Measurements from ENCODE around the gene ERRFI1.

Gene ERRFI1

DNA sequence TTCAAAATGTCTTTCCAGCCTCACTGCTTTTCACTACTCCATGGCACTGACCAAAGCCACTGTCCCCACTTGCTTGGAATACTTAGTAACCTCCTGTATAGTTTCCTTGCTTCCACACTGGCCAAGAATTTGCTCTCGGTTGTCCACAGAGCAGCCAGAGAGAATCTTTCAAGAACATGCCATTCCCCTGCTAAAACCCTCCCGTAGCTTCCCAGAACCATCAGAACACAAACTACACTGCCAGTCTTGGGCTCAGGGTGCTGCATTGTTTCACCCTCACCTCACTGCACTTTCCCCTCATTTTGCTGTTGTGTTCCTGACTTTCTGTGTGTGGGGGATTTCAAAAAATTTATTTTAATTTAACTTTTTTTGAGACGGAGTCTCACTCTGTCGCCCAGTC is 25.5 kb upstream of the ERRFI1 start:
- TF ChIP-seq GATA3 (IDR thresholded peaks at IDR 0.05; ENCODE audit: low read depth, low read length) (no peak), GATA2 (IDR thresholded peaks at IDR 0.05; ENCODE audit: low read depth, low read length) (no peak)

DNA sequence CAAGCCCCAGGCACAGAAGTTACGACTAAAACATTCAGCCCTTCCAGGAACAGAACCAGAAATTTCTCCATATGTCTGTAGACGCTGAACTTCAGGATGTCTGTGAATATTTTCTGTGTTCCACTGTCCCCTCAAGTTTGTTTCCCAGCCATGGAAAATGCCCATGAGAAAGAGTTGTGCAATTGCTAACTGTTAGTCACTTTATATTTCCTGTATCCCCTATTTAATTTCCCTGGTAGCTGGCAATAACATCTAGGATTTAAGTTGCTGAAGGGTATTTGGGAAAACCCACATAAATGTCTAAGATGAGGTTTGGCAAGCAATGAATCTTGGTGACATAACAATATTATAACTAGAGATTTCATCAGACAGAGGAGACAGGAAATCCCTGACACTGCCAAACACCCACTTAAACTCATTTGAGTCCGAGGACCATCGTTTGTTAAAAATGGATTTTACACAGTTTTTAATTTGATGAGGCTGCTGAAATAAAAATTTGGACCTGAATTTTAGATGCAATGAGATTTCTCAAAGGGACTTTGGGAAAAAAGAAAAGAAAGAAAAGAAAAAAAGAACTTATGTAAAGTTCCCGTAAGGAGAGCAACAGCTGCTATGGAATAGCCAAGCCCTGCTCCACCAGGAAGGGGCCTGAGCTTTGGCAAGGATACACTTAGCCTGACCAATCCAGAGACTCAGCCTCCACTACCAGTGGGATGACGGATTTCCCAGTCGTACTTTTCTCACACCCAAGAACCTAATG is 21.8 kb upstream of the ERRFI1 start:
- TF ChIP-seq GATA2 (IDR thresholded peaks at IDR 0.05; ENCODE audit: low read depth, low read length) = no peak
- TF ChIP-seq GATA3 (IDR thresholded peaks at IDR 0.05; ENCODE audit: low read depth, low read length) = no peak

DNA sequence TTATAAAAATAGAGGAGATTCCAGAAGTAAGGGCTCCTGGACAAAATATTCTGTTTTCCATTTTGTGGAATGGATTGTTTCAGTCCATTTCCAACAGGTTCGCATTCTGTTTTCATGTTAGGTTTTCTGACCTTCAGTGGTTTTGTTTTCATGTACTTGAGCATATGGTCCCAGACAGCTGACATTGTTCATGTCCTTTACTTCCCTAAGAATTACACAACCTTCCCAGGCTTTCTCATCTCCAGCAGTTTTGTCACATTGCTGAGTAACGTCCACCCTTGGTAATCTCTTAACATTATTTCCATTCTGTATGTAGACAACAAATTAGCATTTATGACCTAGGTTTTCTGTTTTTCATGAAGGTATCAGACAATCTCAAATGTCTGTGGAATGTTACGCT is 21.0 kb upstream of the ERRFI1 start:
- no peak for TF ChIP-seq GATA3 (IDR thresholded peaks at IDR 0.05; ENCODE audit: low read depth, low read length)
- no peak for TF ChIP-seq GATA2 (IDR thresholded peaks at IDR 0.05; ENCODE audit: low read depth, low read length)

DNA sequence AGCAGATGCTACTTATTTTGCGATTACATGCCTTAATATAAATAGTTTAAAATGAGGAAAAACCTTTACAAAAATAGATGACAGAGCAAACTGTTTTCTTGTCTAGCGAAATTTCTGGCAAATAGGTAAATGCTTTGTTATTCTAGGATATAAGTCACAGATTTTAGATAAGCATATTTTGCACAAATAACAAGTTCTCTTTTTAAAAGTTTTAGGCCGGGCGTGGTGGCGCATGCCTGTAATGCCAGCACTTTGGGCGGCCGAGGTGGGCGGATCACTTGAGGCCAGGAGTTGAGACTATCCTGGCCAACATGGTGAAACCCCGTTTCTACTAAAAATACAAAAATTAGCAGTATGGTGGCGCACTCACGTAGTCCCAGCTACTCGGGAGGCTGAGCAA is 20.3 kb upstream of the ERRFI1 start:
- TF ChIP-seq GATA2 (IDR thresholded peaks at IDR 0.05; ENCODE audit: low read depth, low read length) = no peak
- no peak for TF ChIP-seq GATA3 (IDR thresholded peaks at IDR 0.05; ENCODE audit: low read depth, low read length)

DNA sequence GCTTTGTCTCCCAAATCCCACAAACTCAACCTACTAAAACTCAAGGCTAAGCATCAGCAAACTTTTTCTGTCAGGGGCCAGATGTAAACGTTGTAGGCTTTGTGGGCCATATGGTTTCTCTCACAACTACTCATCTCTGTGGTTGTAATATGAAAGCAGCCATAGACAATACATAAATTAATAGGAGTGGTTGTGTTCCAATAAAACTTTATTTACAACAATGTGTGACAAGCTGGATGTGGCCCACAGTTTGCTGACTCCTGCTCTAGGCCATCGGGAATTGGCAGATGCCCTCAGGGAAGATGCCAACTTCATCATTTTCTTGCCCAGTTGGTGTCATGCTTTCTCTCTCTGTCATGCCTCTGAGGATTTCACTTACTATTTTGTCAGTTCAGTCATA is 17.5 kb upstream of the ERRFI1 start:
- TF ChIP-seq GATA3 (IDR thresholded peaks at IDR 0.05; ENCODE audit: low read depth, low read length) (no peak), GATA2 (IDR thresholded peaks at IDR 0.05; ENCODE audit: low read depth, low read length) (no peak)

DNA sequence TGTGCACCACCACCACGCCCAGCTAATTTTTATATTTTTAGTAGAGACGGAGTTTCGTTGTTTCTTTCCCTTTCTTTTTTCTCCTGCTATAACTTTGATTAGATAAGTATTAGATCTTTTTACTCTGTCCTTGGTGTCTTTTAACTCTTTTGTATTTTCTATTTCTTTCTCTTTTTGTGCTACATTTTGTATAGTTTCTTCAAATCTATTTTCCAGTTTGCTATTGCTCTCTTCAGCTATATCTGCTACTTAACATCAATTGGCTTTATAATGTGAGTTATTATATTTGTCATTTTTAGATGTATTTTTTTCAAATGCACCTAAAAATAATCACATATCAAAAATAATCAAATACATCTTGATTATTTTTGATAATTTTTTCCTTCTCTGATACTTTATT is 16.0 kb upstream of the ERRFI1 start:
- TF ChIP-seq GATA3 (IDR thresholded peaks at IDR 0.05; ENCODE audit: low read depth, low read length) (no peak), GATA2 (IDR thresholded peaks at IDR 0.05; ENCODE audit: low read depth, low read length) (no peak)

DNA sequence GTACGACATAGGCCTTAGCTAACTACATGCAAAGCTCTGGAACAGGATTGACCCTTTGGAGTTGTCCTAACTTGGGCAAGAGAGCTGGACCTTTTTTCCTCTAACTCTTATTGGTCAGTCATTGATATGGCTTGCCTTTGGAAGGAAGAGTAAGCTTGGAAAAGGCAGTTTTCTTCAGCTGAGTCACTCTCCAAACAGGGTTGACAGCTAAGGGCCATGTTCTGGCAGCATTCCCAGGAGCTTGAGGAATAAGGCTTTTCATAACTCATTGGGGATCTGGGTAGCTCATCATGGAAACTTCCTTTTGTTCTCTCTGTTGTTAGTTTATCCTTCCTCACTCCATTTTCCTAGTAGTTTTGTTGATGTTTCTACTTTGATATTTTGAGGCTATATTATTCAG is 14.5 kb upstream of the ERRFI1 start:
- no peak for TF ChIP-seq GATA3 (IDR thresholded peaks at IDR 0.05; ENCODE audit: low read depth, low read length)
- TF ChIP-seq GATA2 (IDR thresholded peaks at IDR 0.05; ENCODE audit: low read depth, low read length) = no peak

DNA sequence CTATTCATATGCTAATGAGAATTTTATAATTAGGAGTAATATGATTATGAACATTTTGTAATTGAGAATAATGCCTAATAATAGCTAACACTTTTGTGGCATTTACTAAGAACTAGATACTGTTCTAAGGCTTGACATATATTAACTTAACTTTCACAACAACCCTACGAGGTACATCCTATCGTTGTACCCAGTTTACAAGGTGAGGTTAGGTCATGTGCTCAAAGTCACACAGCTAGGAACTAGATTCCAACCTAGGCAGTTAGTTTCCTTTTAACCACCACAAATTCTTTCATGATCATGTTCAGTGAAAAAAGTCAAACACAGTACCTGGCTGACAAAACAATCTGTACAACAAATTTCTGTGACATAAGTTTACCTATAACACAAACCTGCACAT is 13.0 kb upstream of the ERRFI1 start:
- no peak for TF ChIP-seq GATA2 (IDR thresholded peaks at IDR 0.05; ENCODE audit: low read depth, low read length)
- no peak for TF ChIP-seq GATA3 (IDR thresholded peaks at IDR 0.05; ENCODE audit: low read depth, low read length)

DNA sequence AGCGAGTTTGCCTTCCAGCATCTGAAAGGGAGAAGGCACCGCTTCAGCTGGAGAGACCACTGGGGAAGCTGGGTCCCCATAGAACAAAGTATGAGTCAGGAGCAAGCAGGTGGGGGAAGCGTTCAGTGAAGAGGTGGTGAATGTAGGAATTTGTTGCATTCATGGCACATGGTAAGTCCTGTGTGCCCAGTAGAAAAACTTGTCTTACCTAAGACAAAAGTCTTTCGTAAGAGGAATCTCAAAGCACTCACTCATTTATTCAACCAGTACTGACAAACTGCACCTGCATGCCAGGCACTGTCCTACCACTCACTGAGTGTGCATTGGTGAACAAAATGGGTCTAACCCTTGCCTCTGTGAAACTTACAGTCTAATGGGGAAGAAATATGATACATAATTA is 9.2 kb upstream of the ERRFI1 start:
- TF ChIP-seq GATA2 (IDR thresholded peaks at IDR 0.05; ENCODE audit: low read depth, low read length) = no peak
- TF ChIP-seq GATA3 (IDR thresholded peaks at IDR 0.05; ENCODE audit: low read depth, low read length) = no peak

DNA sequence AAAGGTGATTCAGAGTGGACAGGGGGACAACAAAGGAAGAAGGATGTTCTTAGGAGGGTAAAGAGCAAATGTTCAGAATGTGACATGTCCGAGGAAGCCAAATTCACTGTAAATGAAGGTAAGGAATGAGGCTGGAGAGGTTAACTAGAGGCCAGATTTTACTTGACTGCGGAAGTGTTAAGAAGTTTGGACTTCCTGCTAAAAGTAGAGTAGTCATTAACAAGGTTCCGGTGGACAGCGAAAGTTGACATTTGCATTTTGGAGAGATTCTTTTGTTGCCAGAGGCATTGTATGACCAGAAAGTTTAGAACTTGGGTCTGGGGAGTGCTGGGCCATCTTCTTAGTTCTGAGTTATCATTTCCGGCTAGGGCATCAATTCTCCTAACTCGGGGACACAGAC is 7.2 kb upstream of the ERRFI1 start:
- TF ChIP-seq GATA2 (IDR thresholded peaks at IDR 0.05; ENCODE audit: low read depth, low read length) (no peak), GATA3 (IDR thresholded peaks at IDR 0.05; ENCODE audit: low read depth, low read length) (no peak)

DNA sequence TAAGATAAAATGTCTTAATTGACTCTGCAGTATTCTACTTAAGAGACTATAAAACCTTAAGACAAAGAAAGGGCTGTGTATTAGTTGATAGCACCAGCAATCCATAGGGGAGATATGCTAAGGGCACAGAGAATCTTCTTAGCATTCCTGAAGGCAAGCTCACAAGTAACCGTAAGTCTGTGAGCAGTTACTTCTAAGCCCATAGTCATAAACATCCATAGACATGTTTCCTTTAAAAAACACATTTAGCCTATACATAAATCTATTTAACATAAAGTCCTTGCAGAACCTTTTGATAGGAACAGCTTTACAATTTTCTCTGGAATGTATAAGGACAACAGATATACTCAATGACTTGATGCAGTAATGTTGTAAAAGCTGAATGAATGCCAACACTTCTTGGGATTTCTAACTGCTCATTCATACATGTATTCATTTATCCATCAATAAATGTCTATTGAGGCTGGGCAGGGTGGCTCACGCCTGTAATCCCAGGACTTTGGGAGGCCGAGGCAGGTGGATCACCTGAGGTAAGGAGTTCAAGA is 6.3 kb upstream of the ERRFI1 start:
- TF ChIP-seq GATA2 (IDR thresholded peaks at IDR 0.05; ENCODE audit: low read depth, low read length) = no peak

DNA sequence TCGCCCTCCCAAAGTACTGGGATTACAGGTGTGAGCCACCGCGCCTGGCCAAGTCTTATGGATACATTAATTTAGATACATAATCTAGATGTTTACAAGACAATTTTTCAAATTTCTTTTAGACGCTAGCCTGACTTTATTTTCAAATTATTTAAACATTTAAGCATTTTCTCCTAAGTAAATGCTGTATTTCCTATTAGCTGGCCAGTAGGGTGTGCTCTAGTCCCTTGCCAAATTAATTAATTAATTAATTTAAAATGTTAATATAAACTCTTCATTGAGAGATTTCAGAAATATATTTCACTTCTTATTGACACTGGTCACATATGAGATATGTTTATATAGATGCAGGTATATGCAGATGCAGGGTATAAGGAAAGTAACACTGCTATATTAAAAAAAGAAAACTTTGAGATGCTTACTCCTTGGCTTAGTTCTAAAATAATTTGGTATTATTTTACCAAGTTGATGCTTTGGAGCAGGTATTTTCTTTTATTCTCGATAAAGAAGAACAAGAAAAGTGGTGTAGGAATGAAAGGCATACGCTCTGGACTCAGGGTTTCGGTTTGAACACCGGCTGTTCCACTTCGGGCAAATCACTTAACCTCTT is 5.2 kb upstream of the ERRFI1 start:
- TF ChIP-seq GATA2 (IDR thresholded peaks at IDR 0.05; ENCODE audit: low read depth, low read length) (no peak), GATA3 (IDR thresholded peaks at IDR 0.05; ENCODE audit: low read depth, low read length) (no peak)

DNA sequence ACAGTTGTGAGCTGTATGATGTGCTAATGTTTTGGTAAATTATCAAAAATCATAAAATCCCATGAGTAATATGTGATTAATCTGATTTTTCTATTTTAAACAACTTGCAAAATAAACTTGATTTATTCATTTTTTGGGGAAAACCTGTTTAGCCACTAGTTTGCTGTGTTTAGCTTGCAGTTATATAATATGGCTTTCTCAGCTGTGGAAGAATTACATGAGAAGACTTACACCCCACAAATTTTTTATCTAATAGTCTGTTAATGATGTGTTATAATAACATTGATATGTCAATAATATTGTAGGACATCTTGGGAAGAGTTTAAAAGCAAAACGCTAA is 2.4 kb upstream of the ERRFI1 start:
- TF ChIP-seq GATA3 (IDR thresholded peaks at IDR 0.05; ENCODE audit: low read depth, low read length) = no peak
- TF ChIP-seq GATA2 (IDR thresholded peaks at IDR 0.05; ENCODE audit: low read depth, low read length) = no peak

DNA sequence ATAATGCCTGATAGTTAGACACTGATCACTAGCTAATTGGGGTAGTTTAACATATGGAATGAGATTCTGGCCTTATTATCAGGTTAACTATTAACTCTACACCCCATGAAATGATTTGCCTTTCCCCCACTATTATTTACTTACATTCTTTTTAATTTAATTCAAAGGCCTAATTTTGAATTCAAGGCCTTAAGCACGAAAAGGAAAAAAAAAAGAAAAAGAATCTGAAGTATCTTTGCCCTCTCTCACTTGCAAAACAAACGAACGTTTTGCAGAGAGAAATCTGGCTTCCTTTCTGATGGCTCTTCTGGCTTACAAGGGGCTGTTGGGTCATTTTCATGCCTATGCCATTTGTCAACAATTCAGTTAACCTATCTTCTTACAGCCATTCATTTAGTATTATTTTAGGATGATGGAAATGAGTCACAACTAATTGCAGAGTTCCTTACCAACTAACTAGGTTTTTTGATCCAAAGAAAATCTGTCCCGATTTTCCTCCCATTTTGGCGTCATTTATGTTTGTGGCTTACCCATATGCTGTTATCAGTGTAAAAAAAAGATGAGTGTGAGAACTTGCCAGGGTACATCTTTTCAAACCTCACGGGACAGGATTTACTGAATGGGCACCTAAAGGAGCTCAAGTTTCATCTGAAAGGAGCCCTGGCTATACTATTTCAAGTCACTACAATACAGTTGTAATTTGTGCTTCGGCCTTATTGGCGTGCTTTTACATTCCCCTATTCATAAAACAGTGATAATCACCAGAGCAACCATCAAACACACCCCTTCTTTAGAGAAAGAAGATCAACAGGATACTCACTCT is 1.9 kb upstream of the ERRFI1 start:
- TF ChIP-seq GATA2 (IDR thresholded peaks at IDR 0.05; ENCODE audit: low read depth, low read length) (no peak), GATA3 (IDR thresholded peaks at IDR 0.05; ENCODE audit: low read depth, low read length) (no peak)

Measured in SH-SY5Y (cell line).